Measurements from ENCODE around the gene APOA1.

GRCh38 chr11:116852261-116853031, 15.0 kb upstream of the APOA1 start:
- TF ChIP-seq POLR2AphosphoS5 (IDR thresholded peaks at IDR 0.05; ENCODE audit: low read depth) = no peak
- TF ChIP-seq CTCF (IDR thresholded peaks at IDR 0.05; ENCODE audit: insufficient read depth, low read length) = no peak
- no peak for TF ChIP-seq GABPA (IDR thresholded peaks at IDR 0.05; ENCODE audit: low read depth)

All from HL-60 (cell line).